Measurements from ENCODE around the gene QPCT.
"Not testable (repeated sequence)": the region's sequence is repeated elsewhere in the genome, so short reads cannot be mapped to it uniquely, and the experiment has no call there.

QPCT gene

GRCh38 chr2:37358466-37358865 lies 14.0 kb downstream of the QPCT start:
- no peak for DNase-seq (ENCODE audit: low read depth)

- DNase-seq (ENCODE audit: low read depth) = no peak
Measured at GRCh38 chr2:37361216-37361815, 16.9 kb downstream of the QPCT start.

- DNase-seq (ENCODE audit: low read depth) = no peak
Measured at GRCh38 chr2:37361994-37362698, 17.7 kb downstream of the QPCT start.

GRCh38 chr2:37364351-37364750 lies 19.9 kb downstream of the QPCT start:
- no peak for DNase-seq (ENCODE audit: low read depth)

GRCh38 chr2:37365669-37366068 lies 21.2 kb downstream of the QPCT start:
- DNase-seq (ENCODE audit: low read depth) = no peak

GRCh38 chr2:37366773-37367172 lies 22.3 kb downstream of the QPCT start:
- no peak for DNase-seq (ENCODE audit: low read depth)

GRCh38 chr2:37367310-37367709 lies 22.9 kb downstream of the QPCT start:
- DNase-seq (ENCODE audit: low read depth) = no peak

- DNase-seq (ENCODE audit: low read depth) = peak; percentile 33
Measured at GRCh38 chr2:37367984-37368383, 23.6 kb downstream of the QPCT start.

GRCh38 chr2:37370666-37371065 lies 26.2 kb downstream of the QPCT start:
- DNase-seq (ENCODE audit: low read depth) = no peak

- no peak for DNase-seq (ENCODE audit: low read depth)
Measured at GRCh38 chr2:37372000-37372399, 27.6 kb downstream of the QPCT start.

- DNase-seq (ENCODE audit: low read depth) = no peak
Measured at GRCh38 chr2:37375741-37376288, 31.4 kb downstream of the QPCT start.

GRCh38 chr2:37376421-37377186 lies 32.2 kb downstream of the QPCT start:
- peak; percentile 29 for DNase-seq (ENCODE audit: low read depth)

- DNase-seq (ENCODE audit: low read depth) = no peak
Measured at GRCh38 chr2:37377187-37377532, 32.7 kb downstream of the QPCT start.

GRCh38 chr2:37378411-37378810 lies 34.0 kb downstream of the QPCT start:
- no peak for DNase-seq (ENCODE audit: low read depth)

GRCh38 chr2:37379881-37380296 lies 35.5 kb downstream of the QPCT start:
- no peak for DNase-seq (ENCODE audit: low read depth)

- DNase-seq (ENCODE audit: low read depth) = not testable (repeated sequence)
Measured at GRCh38 chr2:37380787-37381186, 36.4 kb downstream of the QPCT start.

- not testable (repeated sequence) for DNase-seq (ENCODE audit: low read depth)
Measured at GRCh38 chr2:37384261-37384660, 39.8 kb downstream of the QPCT start.

GRCh38 chr2:37387148-37387835 lies 42.9 kb downstream of the QPCT start:
- no peak for DNase-seq (ENCODE audit: low read depth)

GRCh38 chr2:37388074-37388473 lies 43.6 kb downstream of the QPCT start:
- no peak for DNase-seq (ENCODE audit: low read depth)

- no peak for DNase-seq (ENCODE audit: low read depth)
Measured at GRCh38 chr2:37389395-37389794, 45.0 kb downstream of the QPCT start.

- peak; percentile 63 for DNase-seq (ENCODE audit: low read depth)
Measured at GRCh38 chr2:37389989-37390765, 45.7 kb downstream of the QPCT start.

GRCh38 chr2:37390777-37391176 lies 46.3 kb downstream of the QPCT start:
- no peak for DNase-seq (ENCODE audit: low read depth)

Data from stimulated activated CD4-positive, alpha-beta T cell treated with anti-CD3 and anti-CD28 coated beads, Interleukin-2, amount 100 ng/mL, for 4 hours (primary cell).